Measurements from ENCODE around the gene USP10.
A peak's percentile ranks its signal among the peaks of the same experiment; 100 is the strongest.

USP10 gene

GRCh38 chr16:84751241-84751640 lies 51.4 kb downstream of the USP10 start:
- DNase-seq (ENCODE audit: low spot score): peak; percentile 46

- no peak for DNase-seq (ENCODE audit: low spot score)
Observed at GRCh38 chr16:84751947-84752346, 52.1 kb downstream of the USP10 start.

- no peak for DNase-seq (ENCODE audit: low spot score)
Observed at GRCh38 chr16:84752600-84752999, 52.8 kb downstream of the USP10 start.

- DNase-seq (ENCODE audit: low spot score): no peak
Observed at GRCh38 chr16:84753412-84754326, 53.9 kb downstream of the USP10 start.

DNA sequence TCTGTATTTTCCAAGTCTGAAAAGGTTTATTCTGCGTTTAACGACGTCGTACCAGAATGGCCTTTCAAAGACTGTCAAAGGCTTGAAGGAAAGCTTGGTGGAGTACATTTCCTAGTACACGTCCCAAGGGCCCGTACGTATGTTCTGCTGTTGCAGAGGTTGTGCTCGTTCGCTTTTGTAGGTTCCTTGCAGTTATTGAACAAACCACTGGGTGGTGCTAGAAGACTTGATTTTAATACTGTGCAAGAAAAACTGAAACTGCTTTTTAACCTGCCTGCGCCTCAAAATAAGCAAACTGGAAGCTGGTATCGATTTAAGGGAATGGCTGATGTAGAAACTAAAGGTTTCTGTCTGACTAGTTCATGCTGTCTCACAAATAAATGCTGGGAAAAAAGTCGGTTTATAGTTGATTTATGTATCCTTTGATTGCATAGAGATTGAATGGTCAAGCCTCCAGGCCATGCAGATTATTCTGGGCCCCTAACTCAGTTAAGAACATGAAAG lies 54.6 kb downstream of the USP10 start:
- peak; percentile 86 for DNase-seq (ENCODE audit: low spot score)

DNA sequence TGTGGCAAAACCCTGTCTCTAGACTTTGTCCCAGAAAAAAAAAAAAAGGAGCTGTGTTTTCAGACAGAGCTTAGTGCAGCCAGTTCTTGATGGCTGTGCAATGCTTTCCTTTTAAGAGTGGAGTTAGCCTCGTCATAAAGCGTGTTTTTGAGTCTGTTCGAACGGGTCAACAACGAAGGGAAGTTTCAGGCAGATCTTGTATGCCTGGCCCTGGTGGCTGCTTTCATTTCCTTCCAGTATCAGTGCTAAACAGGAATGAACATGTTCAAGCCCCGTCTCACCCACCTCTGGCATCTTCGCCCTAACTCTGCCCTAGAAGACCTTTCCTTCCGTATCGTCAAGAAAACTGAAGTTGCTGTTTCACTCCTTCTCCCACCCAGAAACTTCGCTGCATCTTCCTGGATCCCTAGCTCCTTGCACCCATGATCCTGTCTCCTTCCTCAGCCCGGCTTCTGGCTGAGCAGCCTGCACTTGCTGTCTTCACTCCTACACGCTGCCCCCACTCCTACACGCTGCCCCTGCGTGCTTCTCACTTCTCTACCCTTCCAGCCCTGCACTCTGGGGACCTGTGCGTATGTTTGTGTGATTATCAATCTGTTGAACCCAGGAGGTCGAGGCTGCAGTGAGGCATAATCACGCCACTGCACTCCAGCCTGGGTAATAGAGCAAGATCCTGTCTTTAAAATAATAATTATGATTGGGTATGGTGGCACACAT lies 55.3 kb downstream of the USP10 start:
- no peak for DNase-seq (ENCODE audit: low spot score)

DNA sequence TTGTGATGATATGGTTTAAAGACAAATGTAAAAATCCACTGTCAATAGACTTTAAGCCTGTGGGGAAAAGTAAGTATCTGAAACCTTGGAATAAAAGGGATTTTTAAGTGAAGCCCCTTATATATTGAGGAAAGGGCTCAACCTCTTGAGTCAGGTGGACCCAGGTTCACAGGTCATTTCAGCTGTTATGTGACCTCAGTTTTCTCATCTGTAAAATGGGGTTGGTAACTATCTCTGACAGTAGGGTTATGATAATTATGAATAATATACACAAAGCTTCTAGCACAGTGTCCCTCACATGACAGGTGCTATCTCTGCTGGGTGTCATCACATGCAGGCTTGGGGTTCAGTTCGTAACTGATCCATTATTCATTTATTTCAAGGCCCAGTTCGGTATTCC lies 57.0 kb downstream of the USP10 start:
- no peak for DNase-seq (ENCODE audit: low spot score)

DNA sequence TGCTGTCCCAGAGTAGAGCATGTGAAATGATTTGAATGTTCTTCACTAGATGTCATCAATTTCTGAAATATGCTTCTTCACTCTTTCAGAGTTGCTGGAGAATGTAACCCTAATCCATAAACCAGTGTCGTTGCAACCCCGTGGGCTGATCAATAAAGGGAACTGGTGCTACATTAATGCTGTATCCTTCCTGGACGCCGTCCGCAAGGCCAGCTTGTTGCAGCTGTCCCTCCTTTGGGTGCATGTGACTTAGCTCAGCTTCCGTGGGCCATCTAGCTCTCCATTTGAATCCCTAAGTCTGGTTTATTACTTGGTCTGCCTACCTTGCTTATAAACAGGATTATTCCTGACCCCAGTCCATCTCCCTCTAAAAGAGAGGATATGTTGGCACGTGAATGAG lies 58.8 kb downstream of the USP10 start:
- no peak for DNase-seq (ENCODE audit: low spot score)

GRCh38 chr16:84759061-84759460 lies 59.3 kb downstream of the USP10 start:
- DNase-seq (ENCODE audit: low spot score): no peak

DNA sequence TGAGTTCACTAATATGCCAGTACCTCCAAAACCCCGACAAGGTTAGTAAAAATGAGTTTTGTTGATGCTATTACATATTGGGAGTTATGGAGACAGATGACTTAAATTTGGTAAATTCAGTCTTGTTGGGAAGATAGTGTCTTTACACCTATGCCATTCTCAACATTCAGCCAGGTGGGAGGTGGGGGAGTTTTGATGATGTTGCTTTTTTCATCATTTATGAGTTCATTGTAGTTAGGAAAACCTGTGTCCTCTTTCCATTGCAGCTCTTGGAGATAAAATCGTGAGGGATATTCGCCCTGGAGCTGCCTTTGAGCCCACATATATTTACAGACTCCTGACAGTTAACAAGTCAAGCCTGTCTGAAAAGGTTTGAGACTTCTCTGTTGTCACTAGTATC lies 60.1 kb downstream of the USP10 start:
- DNase-seq (ENCODE audit: low spot score): no peak

- no peak for DNase-seq (ENCODE audit: low spot score)
Observed at GRCh38 chr16:84761448-84762368, 61.9 kb downstream of the USP10 start.

DNA sequence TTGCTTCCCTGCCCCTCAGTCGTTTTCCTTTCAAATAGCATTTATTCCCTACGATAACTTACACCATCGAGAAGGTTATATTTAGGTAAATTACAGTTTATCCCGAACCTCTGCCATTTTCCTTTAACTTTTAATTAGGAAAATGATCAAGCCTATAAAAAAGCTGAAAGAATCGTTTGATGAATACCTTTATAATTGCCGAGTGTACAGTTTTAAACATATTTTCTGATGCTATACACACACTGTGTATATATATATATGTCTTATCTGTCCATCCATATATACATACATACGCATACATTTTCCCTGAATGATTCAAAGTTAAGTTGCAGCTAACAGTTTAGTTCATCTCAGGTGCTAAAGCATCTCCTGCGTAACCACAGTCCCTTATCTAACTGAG lies 63.4 kb downstream of the USP10 start:
- DNase-seq (ENCODE audit: low spot score): no peak

DNA sequence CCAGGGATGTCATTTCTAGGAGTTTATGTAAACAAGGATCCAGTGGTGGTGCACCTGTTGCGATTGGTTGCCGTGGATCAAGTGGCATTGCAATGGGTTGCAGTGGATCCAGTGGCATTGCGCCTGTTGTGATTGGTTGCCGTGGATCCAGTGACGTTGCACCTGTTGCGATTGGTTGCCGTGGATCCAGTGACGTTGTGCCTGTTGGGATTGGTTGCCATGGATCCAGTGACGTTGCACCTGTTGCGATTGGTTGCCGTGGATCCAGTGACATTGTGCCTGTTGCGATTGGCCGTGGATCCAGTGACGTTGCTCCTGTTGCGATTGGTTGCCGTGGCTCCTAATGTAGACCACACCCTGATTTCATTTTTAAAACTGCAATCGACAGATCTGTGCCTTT lies 63.8 kb downstream of the USP10 start:
- no peak for DNase-seq (ENCODE audit: low spot score)

GRCh38 chr16:84764970-84765369 lies 65.2 kb downstream of the USP10 start:
- DNase-seq (ENCODE audit: low spot score): no peak

DNA sequence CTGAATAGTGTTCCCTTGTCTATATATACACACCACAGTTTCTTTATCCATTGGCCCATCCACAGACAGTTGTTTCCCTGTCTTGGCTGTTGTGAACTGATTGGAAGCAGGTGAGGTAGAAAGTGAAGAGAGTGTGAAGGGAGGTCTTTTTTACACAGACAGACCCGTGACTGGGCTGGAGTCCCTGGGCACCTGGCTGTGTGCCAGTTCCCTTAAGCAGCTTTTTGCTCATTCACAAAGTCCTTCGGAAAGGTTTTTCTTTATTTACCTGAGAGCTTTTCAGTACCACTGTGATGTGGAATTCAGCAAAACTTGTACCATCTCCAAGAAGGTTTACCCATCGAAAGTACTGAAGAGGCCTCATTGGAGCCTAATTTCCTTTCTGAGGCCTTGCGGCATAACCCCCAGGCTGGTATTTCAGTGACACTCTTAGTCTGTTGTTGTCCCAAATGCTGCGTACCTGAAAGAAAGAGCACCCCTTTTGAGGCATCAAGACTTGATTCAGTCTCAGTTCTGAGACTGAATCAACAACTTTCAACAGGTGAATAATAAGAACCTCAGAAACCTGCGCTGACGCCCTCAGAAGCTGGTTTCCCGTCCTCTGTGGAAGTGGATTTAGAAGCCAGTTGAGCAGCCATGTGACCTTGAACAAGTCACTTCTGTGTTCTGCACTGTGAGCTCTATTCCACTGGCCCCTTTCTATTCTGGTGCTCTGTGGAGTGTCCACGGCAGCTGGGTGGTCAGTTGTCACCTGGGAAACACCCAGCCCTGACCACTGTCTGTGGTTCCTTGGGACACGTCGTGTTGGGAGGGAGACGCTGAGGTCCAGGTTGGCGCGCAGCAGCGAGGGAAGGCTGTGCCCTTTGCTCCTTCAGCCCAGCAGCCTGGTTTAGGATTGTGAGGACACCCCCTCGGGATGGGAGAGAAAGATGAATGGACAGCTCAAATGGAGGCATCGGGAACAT lies 66.1 kb downstream of the USP10 start:
- DNase-seq (ENCODE audit: low spot score): no peak

- DNase-seq (ENCODE audit: low spot score): peak; percentile 25
Observed at GRCh38 chr16:84766978-84767773, 67.4 kb downstream of the USP10 start.

- no peak for DNase-seq (ENCODE audit: low spot score)
Observed at GRCh38 chr16:84768061-84768807, 68.4 kb downstream of the USP10 start.

DNA sequence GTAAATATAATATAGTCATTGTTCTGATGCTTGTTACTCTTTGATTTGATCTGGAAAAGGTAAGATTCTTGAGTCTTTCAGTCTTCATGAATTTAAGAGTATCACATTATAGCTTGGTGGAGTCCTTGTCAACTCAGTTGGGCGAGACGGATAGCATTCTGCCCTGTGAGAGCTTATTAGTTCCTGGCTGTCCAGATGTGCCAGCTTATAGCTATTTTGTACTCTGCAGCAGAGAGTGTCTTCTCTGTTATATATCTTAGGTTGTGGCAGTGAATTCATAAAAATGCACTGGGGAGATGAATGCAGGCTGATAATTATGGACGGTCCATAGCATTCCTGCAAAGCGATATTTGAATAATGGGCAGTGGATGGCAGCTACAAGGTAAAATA lies 69.0 kb downstream of the USP10 start:
- DNase-seq (ENCODE audit: low spot score): no peak

DNA sequence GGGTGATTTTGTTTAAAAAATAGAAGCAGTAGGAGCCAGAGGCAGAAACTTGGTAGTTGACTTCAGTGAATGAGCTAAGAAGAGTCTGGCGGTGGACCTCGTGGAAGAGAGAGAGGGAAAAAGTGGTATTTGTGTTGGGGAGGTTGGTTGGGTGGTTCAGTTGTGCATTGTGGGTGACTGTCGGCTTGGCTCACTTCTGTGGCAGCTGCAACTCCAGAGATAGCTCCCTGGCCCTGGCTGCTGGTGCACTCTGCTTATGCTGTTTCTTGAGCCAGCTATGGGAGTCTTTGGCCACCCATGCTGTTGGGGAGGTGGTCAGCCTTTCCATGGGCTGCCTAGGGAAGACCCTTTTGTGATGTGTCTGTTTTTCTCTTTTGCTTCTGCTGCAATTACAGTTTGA lies 69.6 kb downstream of the USP10 start:
- DNase-seq (ENCODE audit: low spot score): no peak

Data from hematopoietic multipotent progenitor cell treated with erythropoietin and hydrocortisone succinate and interleukin-3 and kit ligand, for 15 days (in vitro differentiated cells).